Measurements from ENCODE around the gene URAD.

DNA sequence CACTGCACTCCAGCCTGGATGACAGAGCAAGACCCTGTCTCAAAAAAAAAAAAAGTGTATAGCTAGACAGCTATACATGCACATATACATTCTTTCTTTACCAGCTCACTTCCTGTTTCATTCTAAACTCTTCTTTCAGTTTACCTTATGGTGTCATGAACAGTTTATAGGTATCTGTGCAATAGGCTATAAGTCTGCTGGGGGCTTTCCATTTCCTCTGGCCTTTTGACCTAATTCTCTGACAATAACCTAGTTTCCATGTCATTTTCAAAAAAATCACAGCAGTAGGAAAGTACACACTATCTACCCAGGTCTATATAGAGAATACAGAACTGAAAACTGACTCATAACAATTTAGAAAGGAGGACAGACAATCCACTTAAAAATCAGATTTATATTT lies 24.4 kb upstream of the URAD start:
- no peak for TF ChIP-seq EZH2 (IDR thresholded peaks at IDR 0.05; ENCODE audit: insufficient read depth, low read length)
- TF ChIP-seq, protein P1, sequence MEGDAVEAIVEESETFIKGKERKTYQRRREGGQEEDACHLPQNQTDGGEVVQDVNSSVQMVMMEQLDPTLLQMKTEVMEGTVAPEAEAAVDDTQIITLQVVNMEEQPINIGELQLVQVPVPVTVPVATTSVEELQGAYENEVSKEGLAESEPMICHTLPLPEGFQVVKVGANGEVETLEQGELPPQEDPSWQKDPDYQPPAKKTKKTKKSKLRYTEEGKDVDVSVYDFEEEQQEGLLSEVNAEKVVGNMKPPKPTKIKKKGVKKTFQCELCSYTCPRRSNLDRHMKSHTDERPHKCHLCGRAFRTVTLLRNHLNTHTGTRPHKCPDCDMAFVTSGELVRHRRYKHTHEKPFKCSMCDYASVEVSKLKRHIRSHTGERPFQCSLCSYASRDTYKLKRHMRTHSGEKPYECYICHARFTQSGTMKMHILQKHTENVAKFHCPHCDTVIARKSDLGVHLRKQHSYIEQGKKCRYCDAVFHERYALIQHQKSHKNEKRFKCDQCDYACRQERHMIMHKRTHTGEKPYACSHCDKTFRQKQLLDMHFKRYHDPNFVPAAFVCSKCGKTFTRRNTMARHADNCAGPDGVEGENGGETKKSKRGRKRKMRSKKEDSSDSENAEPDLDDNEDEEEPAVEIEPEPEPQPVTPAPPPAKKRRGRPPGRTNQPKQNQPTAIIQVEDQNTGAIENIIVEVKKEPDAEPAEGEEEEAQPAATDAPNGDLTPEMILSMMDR (IDR thresholded peaks at IDR 0.05; ENCODE audit: insufficient read depth, low read depth, low read length): no peak
